Islet precursor cell (in vitro differentiated cells): ENCODE data around the gene SLC24A2.
"Not testable (repeated sequence)": the region's sequence is repeated elsewhere in the genome, so short reads cannot be mapped to it uniquely, and the experiment has no call there.

Experiments used
- DNase-seq: peaks from one replicate; pipeline ENCODE4 v3.0.0-alpha.2; 2018

SLC24A2 gene

GRCh38 chr9:19788614-19789271, at the start of gene SLC24A2:
Gene SLC24A2 (minus strand): TSS chr9:19789037.
- peak; percentile 78 for DNase-seq

GRCh38 chr9:19833331-19833730, 44.5 kb upstream of the SLC24A2 start:
- not testable (repeated sequence) for DNase-seq

- no peak for DNase-seq
Measured at GRCh38 chr9:19830796-19831195, 42.0 kb upstream of the SLC24A2 start.

- DNase-seq = no peak
Measured at GRCh38 chr9:19828576-19829109, 39.8 kb upstream of the SLC24A2 start.

- no peak for DNase-seq
Measured at GRCh38 chr9:19816769-19817168, 27.9 kb upstream of the SLC24A2 start.

- no peak for DNase-seq
Measured at GRCh38 chr9:19812194-19812593, 23.4 kb upstream of the SLC24A2 start.

- no peak for DNase-seq
Measured at GRCh38 chr9:19809422-19810269, 20.8 kb upstream of the SLC24A2 start.

- no peak for DNase-seq
Measured at GRCh38 chr9:19807182-19807892, 18.5 kb upstream of the SLC24A2 start.

GRCh38 chr9:19804431-19804830, 15.6 kb upstream of the SLC24A2 start:
- no peak for DNase-seq

GRCh38 chr9:19800884-19801283, 12.0 kb upstream of the SLC24A2 start:
- DNase-seq = no peak

- DNase-seq = peak; percentile 67
Measured at GRCh38 chr9:19799784-19800183, 10.9 kb upstream of the SLC24A2 start.

- peak; percentile 68 for DNase-seq
Measured at GRCh38 chr9:19788152-19788551, 685 bp downstream of the SLC24A2 start.

GRCh38 chr9:19787672-19788071, 1.2 kb downstream of the SLC24A2 start:
- no peak for DNase-seq

- no peak for DNase-seq
Measured at GRCh38 chr9:19785230-19785629, 3.6 kb downstream of the SLC24A2 start.

- DNase-seq = no peak
Measured at GRCh38 chr9:19784136-19784535, 4.7 kb downstream of the SLC24A2 start.

- no peak for DNase-seq
Measured at GRCh38 chr9:19783500-19783899, 5.3 kb downstream of the SLC24A2 start.

- DNase-seq = peak; percentile 60
Measured at GRCh38 chr9:19782005-19782404, 6.8 kb downstream of the SLC24A2 start.

GRCh38 chr9:19781240-19781639, 7.6 kb downstream of the SLC24A2 start:
- DNase-seq = no peak

- DNase-seq = no peak
Measured at GRCh38 chr9:19771446-19771845, 17.4 kb downstream of the SLC24A2 start.

GRCh38 chr9:19770973-19771372, 17.9 kb downstream of the SLC24A2 start:
- DNase-seq = no peak

- no peak for DNase-seq
Measured at GRCh38 chr9:19769213-19769612, 19.6 kb downstream of the SLC24A2 start.

GRCh38 chr9:19768798-19769197, 20.0 kb downstream of the SLC24A2 start:
- DNase-seq = no peak

- DNase-seq = no peak
Measured at GRCh38 chr9:19759066-19759465, 29.8 kb downstream of the SLC24A2 start.
